Sigmoid colon (tissue), 7 donors: ENCODE results near the gene KCND3. TPM values are rescaled to one million over a fixed set of nuclear protein-coding genes. Genes with fewer than 3 reads are reported as not detected.
A peak's percentile ranks its signal among the peaks of the same experiment; 100 is the strongest.

Experiments
- DNase-seq: peaks from one replicate; pipeline ENCODE4 v3.0.0-alpha.2; 2019
- H3K27ac ChIP-seq, 4 donors: fragments of 200-600 bp; sonication (generic); one replicate each; pipeline ENCODE4 v1.5.1; 2016 to 2019; ENCODE audit warnings: mild to moderate bottlenecking in 1 of 4
- H3K27me3 ChIP-seq, 3 donors: fragments of 200-600 bp; sonication (generic); one replicate each; pipeline ENCODE4 v1.5.1; 2019; ENCODE audit warnings: mild to moderate bottlenecking in 1 of 3
- H3K36me3 ChIP-seq, 4 donors: fragments of 200-600 bp; sonication (generic); one replicate each; pipeline ENCODE4 v1.5.1; 2016 to 2019
- H3K4me1 ChIP-seq, 4 donors: fragments of 200-600 bp; sonication (generic); one replicate each; pipeline ENCODE4 v1.5.1; 2017 to 2019
- H3K4me3 ChIP-seq, 4 donors: fragments of 200-600 bp; sonication (generic); one replicate each; pipeline ENCODE4 v1.5.1; 2017 to 2019; ENCODE audit warnings: mild to moderate bottlenecking in 2 of 4, moderate library complexity in 1 of 4
- H3K9me3 ChIP-seq, 4 donors: fragments of 200-600 bp in 3 of 4; sonication (generic) in 3 of 4; one replicate each; pipeline versions ENCODE4 v1.5.1 to v1.6.1; 2013 to 2019
- CTCF ChIP-seq, 4 experiments: fragments of 450-650 bp in 3 of 4; fragments of 200-600 bp in 1 of 4; IDR thresholded peaks; one replicate each; pipeline ENCODE4 v1.5.1; 2016 to 2019; ENCODE audit warnings: antibody characterized with exemption in 4 of 4, mild to moderate bottlenecking in 3 of 4, moderate library complexity in 2 of 4
- EP300 ChIP-seq, 4 donors: sonication (generic); formaldehyde crosslinking; IDR thresholded peaks; one replicate each; pipeline ENCODE4 v1.6.1; 2017; ENCODE audit warnings: antibody characterized with exemption in 4 of 4
- POLR2A ChIP-seq, 2 donors: fragments of 450-650 bp; IDR thresholded peaks; one replicate each; pipeline ENCODE4 v1.6.1; 2016; ENCODE audit warnings: antibody characterized with exemption in 2 of 2, mild to moderate bottlenecking in 2 of 2, moderate library complexity in 2 of 2
- POLR2AphosphoS5 ChIP-seq, 4 donors: sonication (generic); formaldehyde crosslinking; IDR thresholded peaks; one replicate each; pipeline ENCODE4 v1.6.1; 2017; ENCODE audit warnings: antibody characterized with exemption in 4 of 4
- WGBS, 2 donors: extraction: QIAGEN DNeasy Blood & Tissue Kit; methylation state at CpG; one replicate each; pipeline ENCODE4 v1.1.7; 2013; 5-methylcytosine and 5-hydroxymethylcytosine counted together
- intact Hi-C: fragments of 100-400 bp; cut with DNase I; formaldehyde crosslinking; loops from one replicate; pipeline ENCODE4 v1.15.1; 2023
- polyA plus RNA-seq, 3 donors: library from polyadenylated mRNA; stranded (reverse); fragments of 200-250 nt; gene quantifications; one replicate each; pipeline ENCODE4 v1.2.3, GENCODE V29; 2013
- total RNA-seq, 4 donors: library from RNA; depleted of rRNA; stranded (reverse); fragments of >200 nt; gene quantifications; one replicate each; pipeline ENCODE4 v1.1.0, GENCODE V29; 2016
- donor health status: healthy with polysubstance abuse.
- donor health status: Bipolar disorder and iron deficiency.
- donor health status: healthy.

KCND3 gene
- total and polyA plus RNA-seq, 7 donors, result 0.23 to 18.3 (median 5.9) TPM

DNA sequence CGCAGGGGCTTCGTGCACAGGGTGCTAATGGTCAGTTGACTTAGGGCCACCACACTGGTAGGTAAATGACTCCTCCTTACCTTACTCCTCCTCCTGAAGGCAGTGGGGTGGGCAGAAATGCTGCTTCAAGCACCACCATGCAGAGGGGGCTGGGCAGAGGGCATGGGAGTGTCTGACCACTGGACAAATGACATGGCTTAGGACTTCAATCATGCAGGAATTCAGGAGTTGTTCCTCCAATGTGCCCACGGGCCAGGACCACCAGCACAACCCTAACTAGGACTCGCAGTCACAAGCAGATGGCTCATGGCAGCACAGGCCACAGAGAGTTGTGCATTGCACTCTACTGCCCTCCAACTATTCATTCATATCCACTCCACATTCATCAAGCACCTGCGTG, 65.7 kb downstream of the KCND3 start:
- WGBS, 2 donors, result 82 to 89% methylated on average over 5 of the region's 5 CpGs
- no peak for TF ChIP-seq POLR2AphosphoS5 (IDR thresholded peaks at IDR 0.05)
- TF ChIP-seq POLR2A (IDR thresholded peaks at IDR 0.05), result no peak
- TF ChIP-seq CTCF (IDR thresholded peaks at IDR 0.05), result no peak
- TF ChIP-seq EP300 (IDR thresholded peaks at IDR 0.05), result no peak
- Histone ChIP-seq H3K9me3 (no peaks in the 10 kb centered on the region), H3K4me1 (peaks cover 0 to 25% (median 21%) of the 10 kb centered on the region in 4 donors), H3K36me3 (no peaks in the 10 kb centered on the region), H3K27me3 (no peaks in the 10 kb centered on the region), H3K27ac (no peak overlapping the region), H3K4me3 (no peak overlapping the region)
- peak; percentile 52 for DNase-seq
- intact Hi-C loops, result no loop called here

GRCh38 chr1:111921948-111922347, 67.5 kb downstream of the KCND3 start:
- H3K4me1 ChIP-seq, result peaks cover 0 to 25% (median 21%) of the 10 kb centered on the region in 4 donors
- intact Hi-C loops, result no loop called here
- H3K4me3 ChIP-seq, result no peak overlapping the region
- peak; percentile 5 for DNase-seq
- no peaks in the 10 kb centered on the region for H3K36me3 ChIP-seq
- WGBS, 2 donors, result 82 to 90% methylated on average over 6 of the region's 6 CpGs
- no peaks in the 10 kb centered on the region for H3K27me3 ChIP-seq
- H3K9me3 ChIP-seq, result no peaks in the 10 kb centered on the region
- no peak for TF ChIP-seq POLR2AphosphoS5 (IDR thresholded peaks at IDR 0.05)
- no peak for TF ChIP-seq EP300 (IDR thresholded peaks at IDR 0.05)
- TF ChIP-seq POLR2A (IDR thresholded peaks at IDR 0.05), result no peak
- TF ChIP-seq CTCF (IDR thresholded peaks at IDR 0.05), result no peak
- peak overlapping the region in 1 of 4 donors; percentile 84 for H3K27ac ChIP-seq

DNA sequence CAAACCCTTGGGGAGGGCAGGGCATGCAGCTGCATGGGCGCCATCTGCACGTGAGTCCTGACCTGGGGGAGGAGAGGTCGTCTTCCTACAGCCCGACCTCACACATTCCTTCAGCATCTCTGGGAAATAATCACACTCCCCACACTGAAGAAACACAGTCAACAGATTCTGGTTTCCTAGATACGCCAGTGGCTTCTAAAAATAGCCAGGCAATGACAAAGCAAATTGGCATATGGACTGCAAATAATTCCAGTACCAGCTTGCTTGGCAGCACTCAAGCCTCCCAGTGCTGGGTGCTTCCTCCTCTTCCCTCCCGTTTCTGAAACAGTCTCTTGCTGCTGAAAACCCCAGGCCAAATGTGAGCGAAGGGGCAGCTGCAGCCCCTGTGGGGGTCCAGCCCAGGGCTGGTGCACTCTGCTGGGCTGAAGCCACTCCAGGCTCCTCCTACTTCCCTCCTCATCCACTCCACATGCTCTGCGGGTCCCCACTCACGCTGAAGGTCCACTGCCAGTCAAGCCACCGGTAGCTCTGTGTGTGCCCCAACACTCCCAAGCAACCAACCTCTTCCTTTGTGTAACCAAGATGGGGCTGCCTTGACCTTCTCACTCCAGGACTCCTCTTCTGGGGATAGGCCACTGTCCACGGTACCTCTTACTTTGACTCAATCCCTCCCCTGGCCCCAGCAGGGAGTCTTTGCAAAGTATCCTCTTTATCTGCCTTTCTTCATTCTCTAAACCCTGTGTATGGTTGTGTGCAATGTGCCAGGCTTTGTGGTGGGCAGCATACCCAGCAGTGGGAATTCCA, 69.0 kb downstream of the KCND3 start:
- 38 to 59% methylated on average over 11 of the region's 11 CpGs for WGBS, 2 donors
- intact Hi-C loops, result no loop called here
- H3K4me3 ChIP-seq, result no peak overlapping the region
- DNase-seq, result peak; percentile 63
- no peaks in the 10 kb centered on the region for H3K9me3 ChIP-seq
- peak in 2 of 4 donors; percentile 9 to 28 for TF ChIP-seq POLR2AphosphoS5 (IDR thresholded peaks at IDR 0.05)
- no peak for TF ChIP-seq POLR2A (IDR thresholded peaks at IDR 0.05)
- H3K4me1 ChIP-seq, result peaks cover 0 to 25% (median 21%) of the 10 kb centered on the region in 4 donors
- peak overlapping the region; percentile 70 to 84 (median 76) for H3K27ac ChIP-seq
- H3K36me3 ChIP-seq, result no peaks in the 10 kb centered on the region
- no peaks in the 10 kb centered on the region for H3K27me3 ChIP-seq

DNA sequence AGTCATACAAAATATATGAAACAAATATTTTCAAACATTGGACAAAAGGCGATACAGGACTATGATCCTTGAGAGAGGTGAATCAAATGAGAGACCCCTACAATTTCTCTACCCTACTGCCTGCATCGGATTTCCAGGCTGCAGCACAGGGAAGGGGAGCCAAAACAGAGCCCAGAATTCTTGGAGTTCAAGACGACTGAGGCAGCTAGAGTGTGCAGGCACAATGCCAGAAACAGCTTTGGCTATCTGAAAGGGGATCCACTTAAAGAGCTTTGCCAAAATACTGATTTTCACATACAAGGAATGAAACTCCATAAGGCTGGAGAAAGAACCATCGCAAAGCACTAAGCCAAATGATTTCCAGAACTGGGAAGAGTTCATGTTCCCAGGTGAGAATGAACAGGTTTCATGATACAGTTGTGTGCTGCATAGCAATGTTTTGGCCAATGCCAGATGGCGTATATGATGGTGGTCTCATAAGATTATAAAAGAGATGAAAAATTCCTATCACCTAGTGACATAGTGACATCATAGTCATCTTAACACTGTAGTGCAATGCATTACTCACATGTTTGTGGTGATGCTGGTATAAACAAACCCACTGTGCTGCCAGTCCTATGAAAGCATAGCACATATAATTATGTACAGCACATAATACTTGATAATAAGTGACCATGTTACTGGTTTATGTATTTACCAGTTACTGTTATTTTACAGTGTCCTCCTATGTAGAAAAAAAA, 77.5 kb downstream of the KCND3 start:
- Histone ChIP-seq H3K9me3 (no peaks in the 10 kb centered on the region), H3K4me1 (peaks cover 0 to 14% (median 0%) of the 10 kb centered on the region in 4 donors), H3K4me3 (no peak overlapping the region), H3K36me3 (no peaks in the 10 kb centered on the region), H3K27me3 (no peaks in the 10 kb centered on the region), H3K27ac (no peak overlapping the region)
- peak; percentile 9 for DNase-seq
- WGBS, 2 donors, result 83 to 85% methylated on average over 5 of the region's 5 CpGs
- intact Hi-C loops, result no loop called here
- TF ChIP-seq CTCF (IDR thresholded peaks at IDR 0.05) (no peak), EP300 (IDR thresholded peaks at IDR 0.05) (no peak), POLR2A (IDR thresholded peaks at IDR 0.05) (no peak), POLR2AphosphoS5 (IDR thresholded peaks at IDR 0.05) (no peak)

GRCh38 chr1:111911061-111911460, 78.4 kb downstream of the KCND3 start:
- no peaks in the 10 kb centered on the region for H3K36me3 ChIP-seq
- peaks cover 0 to 14% (median 0%) of the 10 kb centered on the region in 4 donors for H3K4me1 ChIP-seq
- no peak overlapping the region for H3K4me3 ChIP-seq
- H3K9me3 ChIP-seq, result no peaks in the 10 kb centered on the region
- H3K27ac ChIP-seq, result no peak overlapping the region
- TF ChIP-seq CTCF (IDR thresholded peaks at IDR 0.05) (no peak), POLR2AphosphoS5 (IDR thresholded peaks at IDR 0.05) (no peak), POLR2A (IDR thresholded peaks at IDR 0.05) (no peak), EP300 (IDR thresholded peaks at IDR 0.05) (no peak)
- WGBS, 2 donors, result 67 to 80% methylated on average over 1 of the region's 1 CpG
- intact Hi-C loops, result no loop called here
- H3K27me3 ChIP-seq, result no peaks in the 10 kb centered on the region
- DNase-seq, result no peak
